GM23248 (cell line): Measurements from ENCODE around the gene RAD52. TPM values are rescaled to one million over a fixed set of nuclear protein-coding genes. Genes with fewer than 3 reads are reported as not detected.

Experiments
- DNase-seq: peaks from one replicate; pipeline ENCODE4 v3.0.0-alpha.2; 2015
- H2AFZ ChIP-seq: fragments of 200-600 bp; sonication (generic); 2 replicates; pipeline ENCODE4 v1.6.1; 2016; ENCODE audit warnings: antibody characterized with exemption
- H3F3A ChIP-seq: fragments of 200-600 bp; sonication (generic); 2 replicates; pipeline ENCODE4 v1.6.1; 2016; ENCODE audit warnings: mild to moderate bottlenecking, antibody characterized with exemption, mixed run types; ENCODE audit not compliant: insufficient read depth
- H3K27ac ChIP-seq: fragments of 200-600 bp; sonication (generic); 2 replicates; pipeline ENCODE4 v1.5.1; 2016; ENCODE audit warnings: mild to moderate bottlenecking
- H3K27me3 ChIP-seq: fragments of 200-600 bp; sonication (generic); replicated peaks from 2 replicates; pipeline ENCODE4 v1.6.1; 2016; ENCODE audit warnings: mild to moderate bottlenecking; ENCODE audit not compliant: insufficient read depth
- H3K36me3 ChIP-seq: fragments of 200-600 bp; sonication (generic); 2 replicates; pipeline ENCODE4 v1.6.1; 2016; ENCODE audit warnings: low read depth, mild to moderate bottlenecking
- H3K4me1 ChIP-seq: fragments of 200-600 bp; sonication (generic); 2 replicates; pipeline ENCODE4 v1.6.1; 2016; ENCODE audit warnings: mild to moderate bottlenecking; ENCODE audit not compliant: insufficient read depth
- H3K4me2 ChIP-seq: fragments of 200-600 bp; sonication (generic); one replicate; pipeline ENCODE4 v1.6.1; 2016; ENCODE audit warnings: mild to moderate bottlenecking; ENCODE audit not compliant: unreplicated experiment
- H3K4me3 ChIP-seq: fragments of 200-600 bp; sonication (generic); 2 replicates; pipeline ENCODE4 v1.5.1; 2016; ENCODE audit warnings: mild to moderate bottlenecking
- H3K79me2 ChIP-seq: fragments of 200-600 bp; sonication (generic); 2 replicates; pipeline ENCODE4 v1.6.1; 2016; ENCODE audit warnings: mild to moderate bottlenecking; ENCODE audit not compliant: insufficient read depth
- H3K9ac ChIP-seq: fragments of 200-600 bp; sonication (generic); 2 replicates; pipeline ENCODE4 v1.6.1; 2016; ENCODE audit warnings: mild to moderate bottlenecking
- H3K9me2 ChIP-seq: fragments of 200-600 bp; sonication (generic); 2 replicates; pipeline ENCODE4 v1.6.1; 2016; ENCODE audit warnings: mixed run types, mild to moderate bottlenecking, moderate library complexity; ENCODE audit not compliant: insufficient read depth
- H3K9me3 ChIP-seq: fragments of 200-600 bp; sonication (generic); one replicate; pipeline ENCODE4 v1.6.1; 2017; ENCODE audit warnings: low read depth
- H4K20me1 ChIP-seq: fragments of 200-600 bp; sonication (generic); 2 replicates; pipeline ENCODE4 v1.6.0; 2016; ENCODE audit not compliant: insufficient read depth
- EZH2 ChIP-seq: fragments of 200-600 bp; sonication (generic); IDR thresholded peaks from 2 replicates; pipeline ENCODE4 v1.6.1; 2018; ENCODE audit warnings: antibody characterized with exemption, mild to moderate bottlenecking; ENCODE audit not compliant: insufficient read depth, poor library complexity, severe bottlenecking
- EZH2phosphoT487 ChIP-seq: fragments of 200-600 bp; sonication (generic); IDR thresholded peaks from 2 replicates; pipeline ENCODE4 v1.6.1; 2018; ENCODE audit warnings: antibody characterized with exemption, moderate library complexity, mild to moderate bottlenecking, low read depth; ENCODE audit not compliant: insufficient read depth
- WGBS, 2 experiments: methylation state at CpG; one replicate each; pipeline ENCODE4 v1.1.6; 2015 to 2017; ENCODE audit warnings: low lambda C conversion rate in 2 of 2, low coverage in 1 of 2; ENCODE audit errors: missing lambda C conversion rate in 2 of 2; 5-methylcytosine and 5-hydroxymethylcytosine counted together
- in situ Hi-C: fragments of 300-500 bp; cut with MboI; formaldehyde crosslinking; loops from 2 replicates; pipeline ENCODE4 v1.15.0; 2020
- polyA plus RNA-seq: library from polyadenylated mRNA; unstranded; fragments of >200 nt; fragmentation: Nextera tagmentation; extraction: Ambion mirVana; gene quantifications from 2 replicates; pipeline ENCODE4 v1.2.1, GENCODE V29; 2016
- total RNA-seq: library from RNA; depleted of rRNA; stranded (reverse); fragments of >200 nt; shearing (Covaris generic); gene quantifications from 2 replicates; pipeline ENCODE4 v1.2.3, GENCODE V29; 2014

The RAD52 gene
- total and polyA plus RNA-seq, 2 experiments from 2014 or later, result 7.4 to 20.0 TPM

GRCh38 chr12:907413-908185 lies 41.9 kb downstream of the RAD52 start:
- Histone ChIP-seq H2AFZ (no peak overlapping the region), H3K79me2 (peaks cover 54% of the 10 kb centered on the region), H4K20me1 (no peaks in the 10 kb centered on the region), H3K4me3 (no peak overlapping the region), H3K27me3 (no peaks in the 10 kb centered on the region), H3K9ac (no peak overlapping the region), H3K9me3 (no peaks in the 10 kb centered on the region), H3F3A (peaks cover 27% of the 10 kb centered on the region), H3K36me3 (peaks cover 74% of the 10 kb centered on the region), H3K27ac (no peak overlapping the region), H3K4me2 (no peak overlapping the region), H3K9me2 (no peaks in the 10 kb centered on the region), H3K4me1 (no peaks in the 10 kb centered on the region)
- in situ Hi-C loops, result no loop called here
- TF ChIP-seq EZH2, result no peak
- TF ChIP-seq EZH2phosphoT487, result no peak
- DNase-seq, result no peak
- 64 to 68% methylated on average over 16 of the region's 16 CpGs for WGBS, 2 experiments

GRCh38 chr12:906062-906585 lies 43.4 kb downstream of the RAD52 start:
- H3K9ac ChIP-seq, result no peak overlapping the region
- peaks cover 75% of the 10 kb centered on the region for H3K36me3 ChIP-seq
- H2AFZ ChIP-seq, result no peak overlapping the region
- no peaks in the 10 kb centered on the region for H3K4me1 ChIP-seq
- in situ Hi-C loops, result no loop called here
- 86 to 88% methylated on average over 10 of the region's 10 CpGs for WGBS, 2 experiments
- H4K20me1 ChIP-seq, result no peaks in the 10 kb centered on the region
- no peak overlapping the region for H3K27ac ChIP-seq
- no peaks in the 10 kb centered on the region for H3K9me3 ChIP-seq
- no peaks in the 10 kb centered on the region for H3K27me3 ChIP-seq
- H3K4me2 ChIP-seq, result no peak overlapping the region
- no peak for DNase-seq
- no peak for TF ChIP-seq EZH2phosphoT487
- no peaks in the 10 kb centered on the region for H3K9me2 ChIP-seq
- peaks cover 53% of the 10 kb centered on the region for H3K79me2 ChIP-seq
- peaks cover 23% of the 10 kb centered on the region for H3F3A ChIP-seq
- H3K4me3 ChIP-seq, result no peak overlapping the region

- Histone ChIP-seq H3K27ac (no peak overlapping the region), H3K9ac (no peak overlapping the region), H3K79me2 (peaks cover 57% of the 10 kb centered on the region), H3F3A (peaks cover 16% of the 10 kb centered on the region), H3K9me2 (no peaks in the 10 kb centered on the region), H3K36me3 (peaks cover 75% of the 10 kb centered on the region), H3K4me1 (no peaks in the 10 kb centered on the region), H3K9me3 (no peaks in the 10 kb centered on the region), H4K20me1 (no peaks in the 10 kb centered on the region), H2AFZ (no peak overlapping the region), H3K27me3 (no peaks in the 10 kb centered on the region), H3K4me3 (no peak overlapping the region), H3K4me2 (no peak overlapping the region)
- 95 to 97% methylated on average over 9 of the region's 9 CpGs for WGBS, 2 experiments
- in situ Hi-C loops, result no loop called here
- DNase-seq, result no peak
- TF ChIP-seq EZH2phosphoT487 (no peak), EZH2 (no peak)
Observed at GRCh38 chr12:905261-906031, 44.0 kb downstream of the RAD52 start.

- in situ Hi-C loops, result no loop called here
Observed at GRCh38 chr12:904010-904414, 45.5 kb downstream of the RAD52 start.

More at GRCh38 chr12:904010-904414, 45.5 kb downstream of the RAD52 start:
- peaks cover 6% of the 10 kb centered on the region; the same call in 1 of the 2 replicates for H3F3A ChIP-seq
- H4K20me1 ChIP-seq, result no peaks in the 10 kb centered on the region
- H3K4me1 ChIP-seq, result no peaks in the 10 kb centered on the region
- no peak for DNase-seq
- H3K9me2 ChIP-seq, result no peaks in the 10 kb centered on the region
- peaks cover 64% of the 10 kb centered on the region for H3K36me3 ChIP-seq
- H2AFZ ChIP-seq, result no peak overlapping the region
- 79% methylated on average over 5 of the region's 5 CpGs for WGBS, 2 experiments
- H3K79me2 ChIP-seq, result peaks cover 61% of the 10 kb centered on the region
- no peak overlapping the region for H3K4me3 ChIP-seq
- H3K27me3 ChIP-seq, result no peaks in the 10 kb centered on the region
- no peak for TF ChIP-seq EZH2
- H3K9me3 ChIP-seq, result no peaks in the 10 kb centered on the region
- H3K9ac ChIP-seq, result no peak overlapping the region
- H3K27ac ChIP-seq, result no peak overlapping the region
- H3K4me2 ChIP-seq, result no peak overlapping the region
